Testis (tissue), 2 donors: ENCODE results near the gene SMYD3.

Experiments used
- POLR2A ChIP-seq: fragments of 450-650 bp; IDR thresholded peaks from one replicate; pipeline ENCODE4 v1.6.1; 2017; ENCODE audit warnings: antibody characterized with exemption, mild to moderate bottlenecking, moderate library complexity
- TF ChIP-seq, protein P1 (sequence below), 3 experiments: fragments of 450-650 bp in 2 of 3; fragments of 200-600 bp in 1 of 3; sonication (generic) in 1 of 3; IDR thresholded peaks; one replicate each; pipeline ENCODE4 v1.5.1; 2016 to 2019; ENCODE audit warnings: antibody characterized with exemption in 3 of 3, mild to moderate bottlenecking in 2 of 3, moderate library complexity in 1 of 3

DNA sequence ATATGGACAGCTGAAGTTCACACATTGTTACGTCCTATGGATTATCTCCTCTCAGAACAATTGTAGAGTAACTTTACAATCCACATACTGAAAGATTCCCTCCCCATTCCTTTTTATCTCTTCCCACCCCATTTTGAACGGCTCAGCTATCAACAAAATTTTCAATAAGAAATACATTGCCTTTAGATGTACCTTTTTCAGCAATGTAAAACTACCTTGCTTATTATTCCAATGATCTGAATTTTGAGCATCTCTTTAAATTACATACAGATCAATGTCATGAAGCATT lies 503.7 kb downstream of the SMYD3 start:
- TF ChIP-seq, protein P1, sequence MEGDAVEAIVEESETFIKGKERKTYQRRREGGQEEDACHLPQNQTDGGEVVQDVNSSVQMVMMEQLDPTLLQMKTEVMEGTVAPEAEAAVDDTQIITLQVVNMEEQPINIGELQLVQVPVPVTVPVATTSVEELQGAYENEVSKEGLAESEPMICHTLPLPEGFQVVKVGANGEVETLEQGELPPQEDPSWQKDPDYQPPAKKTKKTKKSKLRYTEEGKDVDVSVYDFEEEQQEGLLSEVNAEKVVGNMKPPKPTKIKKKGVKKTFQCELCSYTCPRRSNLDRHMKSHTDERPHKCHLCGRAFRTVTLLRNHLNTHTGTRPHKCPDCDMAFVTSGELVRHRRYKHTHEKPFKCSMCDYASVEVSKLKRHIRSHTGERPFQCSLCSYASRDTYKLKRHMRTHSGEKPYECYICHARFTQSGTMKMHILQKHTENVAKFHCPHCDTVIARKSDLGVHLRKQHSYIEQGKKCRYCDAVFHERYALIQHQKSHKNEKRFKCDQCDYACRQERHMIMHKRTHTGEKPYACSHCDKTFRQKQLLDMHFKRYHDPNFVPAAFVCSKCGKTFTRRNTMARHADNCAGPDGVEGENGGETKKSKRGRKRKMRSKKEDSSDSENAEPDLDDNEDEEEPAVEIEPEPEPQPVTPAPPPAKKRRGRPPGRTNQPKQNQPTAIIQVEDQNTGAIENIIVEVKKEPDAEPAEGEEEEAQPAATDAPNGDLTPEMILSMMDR (IDR thresholded peaks at IDR 0.05), result no peak
- no peak for TF ChIP-seq POLR2A
